Measurements from ENCODE around the gene TPP1. TPM values are rescaled to one million over a fixed set of nuclear protein-coding genes. Genes with fewer than 3 reads are reported as not detected.

Gene TPP1
- total and polyA plus RNA-seq, 5 donors from 2014 or later, result 100 to 165 (median 136) TPM

DNA sequence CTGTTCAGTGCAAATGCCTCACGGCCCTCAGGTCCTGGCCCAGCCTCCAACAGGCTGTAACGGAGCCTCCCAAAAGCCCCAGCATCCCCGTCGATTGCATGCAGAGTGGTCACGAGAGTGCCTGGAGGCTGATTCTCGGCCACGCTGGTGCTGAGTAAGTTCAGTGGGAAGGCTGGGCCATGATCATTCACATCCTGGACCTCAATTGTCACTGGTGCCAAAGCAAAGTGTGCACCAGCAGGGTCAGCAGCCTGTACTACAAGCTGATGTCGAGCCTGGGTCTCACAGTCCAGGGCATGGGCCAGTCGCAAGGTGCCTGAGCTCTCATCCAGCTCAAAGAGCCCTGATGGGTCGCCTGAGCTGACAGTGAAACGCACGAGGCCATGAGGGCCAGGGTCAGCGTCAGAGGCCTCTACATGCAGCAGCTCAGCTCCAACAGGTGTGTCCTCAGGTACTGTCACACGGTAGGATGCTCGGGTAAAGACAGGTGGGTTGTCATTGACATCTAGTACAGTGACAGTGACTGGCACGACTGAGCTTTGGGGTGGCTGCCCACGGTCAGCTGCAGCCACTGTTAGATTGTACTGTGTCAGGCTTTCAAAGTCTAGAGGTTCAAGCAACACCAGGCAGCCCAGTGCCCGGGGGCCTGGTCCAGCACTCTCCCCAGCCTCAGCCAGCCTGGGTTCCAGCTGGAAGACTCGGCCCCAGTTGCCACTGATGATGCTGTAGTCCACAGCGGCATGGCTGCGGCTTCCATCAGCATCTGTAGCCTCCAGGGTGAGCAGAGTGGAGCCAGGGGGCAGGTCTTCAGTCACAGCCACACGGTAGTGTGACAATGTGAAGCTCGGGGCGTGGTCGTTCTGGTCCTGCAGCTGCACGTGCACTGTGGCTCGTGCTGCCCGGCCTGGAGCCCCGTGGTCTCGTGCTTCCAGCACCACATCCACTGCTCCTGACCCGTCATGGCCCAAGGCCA lies 4.5 kb upstream of the TPP1 start:
- no peaks in the 10 kb centered on the region for H3K9me3 Mint-ChIP-seq
- Histone ChIP-seq H3K27me3 (ENCODE audit: control insufficient read depth, insufficient read depth, low read length) (no peaks in the 10 kb centered on the region), H3K27ac (ENCODE audit: insufficient read depth, low read length, poor library complexity, severe bottlenecking) (no peak overlapping the region), H3K9me3 (ENCODE audit: control insufficient read depth in 2 of 2, low read length in 2 of 2) (no peaks in the 10 kb centered on the region), H3K4me3 (ENCODE audit: low read depth, low read length) (no peak overlapping the region), H3K36me3 (ENCODE audit: control insufficient read depth, insufficient read depth, low read length) (no peaks in the 10 kb centered on the region), H3K4me1 (ENCODE audit: control insufficient read depth, insufficient read depth, low read length, poor library complexity, severe bottlenecking) (peaks cover 18% of the 10 kb centered on the region)
- peak overlapping the region in 1 of 3 donors; percentile 45 for H3K27ac Mint-ChIP-seq
- DNase-seq, result no peak
- H3K27me3 Mint-ChIP-seq, result no peaks in the 10 kb centered on the region
- ATAC-seq (ENCODE audit: low read depth in 2 of 2), result no peak
- peaks cover 4 to 21% (median 13%) of the 10 kb centered on the region in 4 donors for H3K4me1 Mint-ChIP-seq
- H3K36me3 Mint-ChIP-seq, result peaks cover 6% of the 10 kb centered on the region
- H3K4me3 Mint-ChIP-seq, result no peak overlapping the region

DNA sequence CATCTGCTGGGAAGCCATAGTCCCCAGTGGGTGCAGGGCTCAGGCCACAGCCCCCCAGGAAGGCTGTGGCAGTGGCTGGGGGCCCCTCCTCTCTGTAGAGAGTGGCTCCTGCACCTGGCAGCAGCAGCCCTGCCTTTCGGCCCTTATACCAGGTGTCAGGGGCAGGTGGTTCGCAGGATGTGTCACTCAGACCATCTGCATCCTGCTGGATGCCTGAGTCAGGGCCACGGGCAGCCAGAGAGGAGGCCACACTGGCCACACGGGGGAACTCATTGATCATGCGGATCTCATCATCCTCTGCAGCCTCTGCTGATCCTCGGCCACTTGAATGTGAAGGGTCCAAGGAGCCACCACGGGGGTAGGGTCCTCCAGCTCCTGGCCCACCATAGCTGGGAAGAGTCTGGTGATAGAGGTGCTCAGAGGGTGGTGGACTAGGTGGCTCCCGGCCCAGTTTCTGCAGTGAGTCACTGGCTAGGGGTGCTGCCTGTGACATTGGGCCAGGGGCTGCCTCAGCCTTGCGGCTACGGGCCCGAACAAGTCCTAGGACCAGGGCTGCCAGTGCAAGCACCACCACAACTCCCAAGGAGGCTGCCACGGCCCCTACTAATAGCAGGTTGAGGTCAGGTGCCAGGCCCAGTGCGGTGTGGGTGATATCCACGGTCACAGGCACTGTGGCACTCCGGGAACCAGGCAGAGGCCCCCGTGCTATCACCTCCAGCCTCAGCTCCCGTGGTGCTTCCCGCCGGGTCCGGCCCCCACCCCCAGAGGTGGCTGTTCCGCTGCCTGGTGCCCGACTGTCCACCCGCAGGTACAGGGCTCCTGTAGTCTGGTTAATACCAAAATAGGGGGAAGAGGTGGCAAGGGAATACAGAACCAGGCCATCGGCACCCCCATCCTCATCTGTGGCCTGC lies 3.3 kb upstream of the TPP1 start:
- Histone ChIP-seq H3K9me3 (ENCODE audit: control insufficient read depth in 2 of 2, low read length in 2 of 2) (no peaks in the 10 kb centered on the region), H3K36me3 (ENCODE audit: control insufficient read depth, insufficient read depth, low read length) (no peaks in the 10 kb centered on the region), H3K4me3 (ENCODE audit: low read depth, low read length) (no peak overlapping the region), H3K27me3 (ENCODE audit: control insufficient read depth, insufficient read depth, low read length) (no peaks in the 10 kb centered on the region), H3K4me1 (ENCODE audit: control insufficient read depth, insufficient read depth, low read length, poor library complexity, severe bottlenecking) (peaks cover 25% of the 10 kb centered on the region), H3K27ac (ENCODE audit: insufficient read depth, low read length, poor library complexity, severe bottlenecking) (no peak overlapping the region)
- H3K27me3 Mint-ChIP-seq, result no peaks in the 10 kb centered on the region
- no peak overlapping the region for H3K4me3 Mint-ChIP-seq
- H3K4me1 Mint-ChIP-seq, result peaks cover 0 to 12% (median 7%) of the 10 kb centered on the region in 4 donors
- H3K9me3 Mint-ChIP-seq, result no peaks in the 10 kb centered on the region
- DNase-seq (no peak), ATAC-seq (ENCODE audit: low read depth in 2 of 2) (no peak)
- peaks cover 6% of the 10 kb centered on the region for H3K36me3 Mint-ChIP-seq
- H3K27ac Mint-ChIP-seq, result no peak overlapping the region

DNA sequence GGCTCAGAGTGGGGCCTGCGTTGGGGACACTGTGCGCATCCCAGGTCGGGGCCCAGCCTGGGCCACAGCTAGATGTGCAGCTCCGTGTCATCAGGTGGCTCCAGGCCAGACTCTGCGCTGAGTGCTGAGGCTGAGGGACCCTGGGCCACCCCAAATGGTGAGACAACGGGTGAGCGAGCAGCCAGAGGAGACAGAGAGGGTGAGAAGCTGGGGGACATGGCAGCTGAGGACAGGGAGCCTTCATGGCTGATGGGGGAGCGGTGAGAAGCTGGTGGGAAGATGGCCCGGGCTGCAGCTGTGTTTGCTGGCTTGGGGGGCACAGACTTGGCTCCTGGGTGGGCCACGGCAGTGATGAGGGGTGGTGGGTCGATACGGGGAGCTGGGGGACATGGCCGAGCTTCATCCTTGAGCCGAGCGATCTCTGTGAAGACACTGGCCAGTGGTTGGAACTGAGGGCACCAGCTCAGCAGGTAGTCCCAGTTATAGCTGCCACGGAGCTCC lies 2.5 kb upstream of the TPP1 start:
- no peaks in the 10 kb centered on the region for H3K9me3 Mint-ChIP-seq
- no peak for ATAC-seq (ENCODE audit: low read depth in 2 of 2)
- DNase-seq, result no peak
- no peak overlapping the region for H3K4me3 ChIP-seq (ENCODE audit: low read depth, low read length)
- no peaks in the 10 kb centered on the region for H3K27me3 Mint-ChIP-seq
- peaks cover 28% of the 10 kb centered on the region for H3K4me1 ChIP-seq (ENCODE audit: control insufficient read depth, insufficient read depth, low read length, poor library complexity, severe bottlenecking)
- peaks cover 0 to 7% (median 6%) of the 10 kb centered on the region in 4 donors for H3K4me1 Mint-ChIP-seq
- H3K36me3 Mint-ChIP-seq, result peaks cover 6% of the 10 kb centered on the region
- H3K9me3 ChIP-seq (ENCODE audit: control insufficient read depth in 2 of 2, low read length in 2 of 2), result no peaks in the 10 kb centered on the region
- peaks cover 3% of the 10 kb centered on the region for H3K36me3 ChIP-seq (ENCODE audit: control insufficient read depth, insufficient read depth, low read length)
- H3K27me3 ChIP-seq (ENCODE audit: control insufficient read depth, insufficient read depth, low read length), result no peaks in the 10 kb centered on the region
- H3K27ac ChIP-seq (ENCODE audit: insufficient read depth, low read length, poor library complexity, severe bottlenecking), result no peak overlapping the region
- H3K4me3 Mint-ChIP-seq, result no peak overlapping the region
- peak overlapping the region in 1 of 3 donors; percentile 86 for H3K27ac Mint-ChIP-seq

DNA sequence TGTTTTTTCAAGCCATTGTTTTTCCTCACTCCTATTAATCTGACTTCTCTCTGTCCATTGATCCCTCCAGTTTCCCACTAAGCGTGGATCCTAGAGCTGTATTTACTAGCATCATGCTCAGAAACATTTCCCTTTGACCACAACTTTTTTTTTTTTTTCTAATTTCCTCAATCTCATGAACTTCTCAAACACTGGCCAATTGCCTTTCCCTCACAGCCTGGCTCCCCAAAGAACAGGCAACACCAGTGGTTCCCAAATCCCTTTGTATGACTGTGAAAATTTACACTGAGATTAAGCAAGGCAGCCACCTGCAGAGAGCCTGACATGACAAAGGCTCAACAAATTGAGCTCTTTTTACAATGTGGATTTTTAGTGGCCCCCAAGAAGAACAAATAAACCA lies 1.4 kb upstream of the TPP1 start:
- H3K27ac Mint-ChIP-seq, result no peak overlapping the region

DNA sequence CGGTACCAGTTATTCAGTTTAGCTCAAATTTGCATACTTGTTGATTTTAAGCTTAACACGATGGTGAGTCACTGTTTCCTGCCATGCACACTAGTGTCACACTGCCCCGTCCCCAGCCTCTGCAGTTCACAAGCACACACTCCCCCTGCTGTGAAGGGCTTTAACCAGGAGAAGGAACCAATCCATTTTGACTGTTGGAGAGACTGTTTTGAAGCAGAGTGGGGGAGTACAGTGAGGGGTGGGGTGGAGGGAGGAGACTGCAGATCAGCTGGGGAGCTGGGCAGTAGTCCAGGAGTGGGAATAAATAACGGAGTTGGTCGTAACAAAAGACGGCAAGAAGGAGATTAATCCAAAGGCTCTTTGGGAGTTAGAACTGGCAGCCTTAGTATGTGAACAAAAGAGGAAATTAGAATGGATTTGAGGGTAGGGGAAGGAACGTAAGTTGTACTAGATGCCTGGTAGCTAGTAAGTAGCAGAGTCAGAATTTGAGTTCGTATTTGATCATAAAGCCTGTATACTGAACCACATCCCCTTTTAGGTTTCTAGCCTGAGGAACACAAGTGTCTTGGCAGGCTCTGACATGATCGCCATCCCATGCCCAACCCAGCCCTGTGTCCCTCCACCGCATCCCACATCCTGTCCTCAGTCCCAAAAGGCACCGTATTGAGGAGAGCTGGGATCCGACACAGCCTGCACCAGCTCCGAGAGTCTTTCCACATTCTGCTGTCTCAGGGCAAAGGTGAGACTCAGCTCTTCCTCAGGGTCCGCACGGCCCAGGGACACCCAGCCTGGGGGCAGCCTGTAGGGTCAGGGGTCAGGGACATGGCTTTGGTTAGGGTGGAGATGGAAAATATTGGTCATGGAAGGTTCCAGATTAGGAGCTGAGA lies 862 bp downstream of the TPP1 start:
- H3K27ac ChIP-seq (ENCODE audit: insufficient read depth, low read length, poor library complexity, severe bottlenecking), result peak overlapping the region; percentile 87
- H3K27me3 ChIP-seq (ENCODE audit: control insufficient read depth, insufficient read depth, low read length), result no peaks in the 10 kb centered on the region
- H3K4me1 ChIP-seq (ENCODE audit: control insufficient read depth, insufficient read depth, low read length, poor library complexity, severe bottlenecking), result peaks cover 29% of the 10 kb centered on the region
- DNase-seq, result peak; percentile 59 to 91 (median 70)
- no peaks in the 10 kb centered on the region for H3K9me3 ChIP-seq (ENCODE audit: control insufficient read depth in 2 of 2, low read length in 2 of 2)
- Mint-ChIP-seq H3K36me3 (peaks cover 15% of the 10 kb centered on the region), H3K4me1 (peaks cover 0 to 20% (median 12%) of the 10 kb centered on the region in 4 donors), H3K4me3 (no peak overlapping the region), H3K9me3 (no peaks in the 10 kb centered on the region), H3K27ac (no peak overlapping the region), H3K27me3 (no peaks in the 10 kb centered on the region)
- H3K4me3 ChIP-seq (ENCODE audit: low read depth, low read length), result peak overlapping the region; percentile 98
- ATAC-seq (ENCODE audit: low read depth in 2 of 2), result peak; percentile 77 to 79
- peaks cover 16% of the 10 kb centered on the region for H3K36me3 ChIP-seq (ENCODE audit: control insufficient read depth, insufficient read depth, low read length)

More for the DNA sequence above, 1.4 kb upstream of the TPP1 start:
- no peaks in the 10 kb centered on the region for H3K27me3 ChIP-seq (ENCODE audit: control insufficient read depth, insufficient read depth, low read length)
- H3K27ac ChIP-seq (ENCODE audit: insufficient read depth, low read length, poor library complexity, severe bottlenecking), result no peak overlapping the region
- Mint-ChIP-seq H3K4me1 (peaks cover 0 to 13% (median 12%) of the 10 kb centered on the region in 4 donors), H3K4me3 (no peak overlapping the region), H3K27me3 (no peaks in the 10 kb centered on the region), H3K9me3 (no peaks in the 10 kb centered on the region), H3K36me3 (peaks cover 14% of the 10 kb centered on the region)
- DNase-seq (no peak), ATAC-seq (ENCODE audit: low read depth in 2 of 2) (no peak)
- peaks cover 29% of the 10 kb centered on the region for H3K4me1 ChIP-seq (ENCODE audit: control insufficient read depth, insufficient read depth, low read length, poor library complexity, severe bottlenecking)
- H3K4me3 ChIP-seq (ENCODE audit: low read depth, low read length), result no peak overlapping the region
- peaks cover 13% of the 10 kb centered on the region for H3K36me3 ChIP-seq (ENCODE audit: control insufficient read depth, insufficient read depth, low read length)
- H3K9me3 ChIP-seq (ENCODE audit: control insufficient read depth in 2 of 2, low read length in 2 of 2), result no peaks in the 10 kb centered on the region

DNA sequence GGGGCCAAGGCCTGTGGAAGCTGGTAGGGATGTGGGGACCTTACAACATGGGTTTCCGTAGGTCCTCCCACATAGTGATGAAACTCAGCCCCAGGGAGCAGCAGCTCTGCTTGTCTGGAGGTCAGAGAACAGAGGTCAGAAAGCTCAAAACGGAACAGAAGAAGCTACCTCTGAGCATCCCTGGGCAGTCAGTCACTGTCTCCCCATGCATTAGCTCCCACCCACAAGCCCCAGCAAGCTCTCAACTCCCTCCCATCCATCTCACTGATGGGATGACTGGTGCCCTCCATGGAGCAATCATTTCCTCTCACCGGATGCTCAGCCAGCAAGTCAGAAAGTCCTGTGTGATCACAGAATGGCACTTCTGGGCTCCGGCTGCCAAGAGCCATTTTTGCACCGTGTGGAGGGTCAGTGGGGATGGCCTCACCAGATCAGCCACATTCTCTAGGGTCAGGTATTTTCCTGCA lies 1.9 kb downstream of the TPP1 start:
- H3K4me3 Mint-ChIP-seq, result no peak overlapping the region
- no peak for DNase-seq
- H3K9me3 Mint-ChIP-seq, result no peaks in the 10 kb centered on the region
- Histone ChIP-seq H3K36me3 (ENCODE audit: control insufficient read depth, insufficient read depth, low read length) (peaks cover 16% of the 10 kb centered on the region), H3K27ac (ENCODE audit: insufficient read depth, low read length, poor library complexity, severe bottlenecking) (peak overlapping the region; percentile 87), H3K9me3 (ENCODE audit: control insufficient read depth in 2 of 2, low read length in 2 of 2) (no peaks in the 10 kb centered on the region), H3K4me3 (ENCODE audit: low read depth, low read length) (peak overlapping the region; percentile 98), H3K27me3 (ENCODE audit: control insufficient read depth, insufficient read depth, low read length) (no peaks in the 10 kb centered on the region), H3K4me1 (ENCODE audit: control insufficient read depth, insufficient read depth, low read length, poor library complexity, severe bottlenecking) (peaks cover 38% of the 10 kb centered on the region)
- no peak overlapping the region for H3K27ac Mint-ChIP-seq
- H3K36me3 Mint-ChIP-seq, result peaks cover 15% of the 10 kb centered on the region
- no peaks in the 10 kb centered on the region for H3K27me3 Mint-ChIP-seq
- peaks cover 0 to 20% (median 12%) of the 10 kb centered on the region in 4 donors for H3K4me1 Mint-ChIP-seq
- ATAC-seq (ENCODE audit: low read depth in 2 of 2), result no peak
